HUES48 (cell line): ENCODE results near the gene TBX2.
"Not testable (repeated sequence)": the region's sequence is repeated elsewhere in the genome, so short reads cannot be mapped to it uniquely, and the experiment has no call there.

ENCODE experiments used
- H3K27ac ChIP-seq: one replicate; pipeline ENCODE4 v1.7.0; 2013; ENCODE audit warnings: low read depth, low read length, inconsistent platforms
- H3K27me3 ChIP-seq: 2 replicates; pipeline ENCODE4 v1.6.1; 2013; ENCODE audit warnings: mild to moderate bottlenecking, low read length; ENCODE audit not compliant: control insufficient read depth, insufficient read depth
- H3K36me3 ChIP-seq: 2 replicates; pipeline ENCODE4 v1.6.1; 2013; ENCODE audit warnings: low read length; ENCODE audit not compliant: control insufficient read depth, insufficient read depth
- H3K4me1 ChIP-seq: 2 replicates; pipeline ENCODE4 v1.6.1; 2013; ENCODE audit warnings: mild to moderate bottlenecking, low read length; ENCODE audit not compliant: control insufficient read depth, insufficient read depth
- H3K4me3 ChIP-seq: 2 replicates; pipeline ENCODE4 v1.5.1; 2013; ENCODE audit warnings: mild to moderate bottlenecking, low read depth, low read length
- H3K9ac ChIP-seq: 2 replicates; pipeline ENCODE4 v1.6.1; 2013; ENCODE audit warnings: mild to moderate bottlenecking, low read depth, low read length, moderate library complexity
- H3K9me3 ChIP-seq: 2 replicates; pipeline ENCODE4 v1.6.1; 2013; ENCODE audit warnings: low read length; ENCODE audit not compliant: control insufficient read depth, insufficient read depth

The TBX2 gene

GRCh38 chr17:61444075-61444474, 44.4 kb downstream of the TBX2 start:
- no peak overlapping the region for H3K9ac ChIP-seq
- no peaks in the 10 kb centered on the region for H3K9me3 ChIP-seq

GRCh38 chr17:61444831-61445230, 45.2 kb downstream of the TBX2 start:
- no peak overlapping the region for H3K9ac ChIP-seq

More at GRCh38 chr17:61444075-61444474, 44.4 kb downstream of the TBX2 start:
- Histone ChIP-seq H3K36me3 (no peaks in the 10 kb centered on the region), H3K27ac (no peak overlapping the region), H3K4me1 (0 out of 2 replicates have a peak, but pooled peaks cover 9% of the 10 kb centered on the region), H3K4me3 (no peak overlapping the region), H3K27me3 (peaks cover 35% of the 10 kb centered on the region)

GRCh38 chr17:61447358-61447757, 47.7 kb downstream of the TBX2 start:
- no peak overlapping the region for H3K27ac ChIP-seq
- H3K4me1 ChIP-seq, result 0 out of 2 replicates have a peak, but pooled peaks cover 9% of the 10 kb centered on the region
- H3K9me3 ChIP-seq, result no peaks in the 10 kb centered on the region
- H3K27me3 ChIP-seq, result peaks cover 68% of the 10 kb centered on the region
- H3K36me3 ChIP-seq, result no peaks in the 10 kb centered on the region
- H3K9ac ChIP-seq, result no peak overlapping the region
- no peak overlapping the region for H3K4me3 ChIP-seq

More at GRCh38 chr17:61444831-61445230, 45.2 kb downstream of the TBX2 start:
- Histone ChIP-seq H3K4me3 (no peak overlapping the region), H3K36me3 (no peaks in the 10 kb centered on the region), H3K27me3 (peaks cover 43% of the 10 kb centered on the region), H3K27ac (no peak overlapping the region), H3K9me3 (no peaks in the 10 kb centered on the region), H3K4me1 (0 out of 2 replicates have a peak, but pooled peaks cover 9% of the 10 kb centered on the region)

GRCh38 chr17:61448042-61448441, 48.4 kb downstream of the TBX2 start:
- H3K27me3 ChIP-seq, result peaks cover 75% of the 10 kb centered on the region
- H3K9ac ChIP-seq, result no peak overlapping the region

GRCh38 chr17:61449140-61449539, 49.5 kb downstream of the TBX2 start:
- H3K9ac ChIP-seq, H3K4me3 ChIP-seq, H3K36me3 ChIP-seq, H3K9me3 ChIP-seq, H3K4me1 ChIP-seq, H3K27ac ChIP-seq: not testable (repeated sequence)
- peaks cover 86% of the 10 kb centered on the region for H3K27me3 ChIP-seq

More at GRCh38 chr17:61448042-61448441, 48.4 kb downstream of the TBX2 start:
- Histone ChIP-seq H3K36me3 (no peaks in the 10 kb centered on the region), H3K4me3 (no peak overlapping the region), H3K9me3 (no peaks in the 10 kb centered on the region), H3K4me1 (0 out of 2 replicates have a peak, but pooled peaks cover 6% of the 10 kb centered on the region), H3K27ac (no peak overlapping the region)

GRCh38 chr17:61449707-61450640, 50.3 kb downstream of the TBX2 start:
- H3K4me1 ChIP-seq, result 0 out of 2 replicates have a peak, but pooled peaks cover 6% of the 10 kb centered on the region
- no peaks in the 10 kb centered on the region for H3K9me3 ChIP-seq
- no peaks in the 10 kb centered on the region for H3K36me3 ChIP-seq
- H3K27me3 ChIP-seq, result peaks cover 89% of the 10 kb centered on the region
- H3K4me3 ChIP-seq, result no peak overlapping the region
- H3K9ac ChIP-seq, result no peak overlapping the region
- H3K27ac ChIP-seq, result no peak overlapping the region

- Histone ChIP-seq H3K4me3 (peak overlapping the region; percentile 53), H3K36me3 (no peaks in the 10 kb centered on the region), H3K27me3 (peaks cover 98% of the 10 kb centered on the region), H3K4me1 (0 out of 2 replicates have a peak, but pooled peaks cover 6% of the 10 kb centered on the region), H3K27ac (no peak overlapping the region), H3K9me3 (no peaks in the 10 kb centered on the region), H3K9ac (no peak overlapping the region)
Observed at GRCh38 chr17:61450641-61451537, 51.2 kb downstream of the TBX2 start.

- Histone ChIP-seq H3K4me1 (0 out of 2 replicates have a peak, but pooled peaks cover 6% of the 10 kb centered on the region), H3K4me3 (peak overlapping the region; percentile 53), H3K27me3 (peaks cover 100% of the 10 kb centered on the region), H3K27ac (no peak overlapping the region), H3K9me3 (no peaks in the 10 kb centered on the region), H3K9ac (no peak overlapping the region), H3K36me3 (no peaks in the 10 kb centered on the region)
Observed at GRCh38 chr17:61451538-61452300, 52.1 kb downstream of the TBX2 start.

GRCh38 chr17:61452301-61453290, 53.0 kb downstream of the TBX2 start, which contains the start of gene TBX4:
TSS of gene TBX4 (plus strand) at chr17:61452422. CDS start at chr17:61456491, 4,069 bp downstream.
- H3K36me3 ChIP-seq, result no peaks in the 10 kb centered on the region
- peak within 1 kb of the TSS; percentile 53 for H3K4me3 ChIP-seq
- H3K9ac ChIP-seq, result no peak within 1 kb of the TSS
- H3K27ac ChIP-seq, result no peak within 1 kb of the TSS
- no peaks in the 10 kb centered on the region for H3K9me3 ChIP-seq
- H3K4me1 ChIP-seq, result peaks cover 6% of the 10 kb centered on the region; the same call in 1 of the 2 replicates
- H3K27me3 ChIP-seq, result peaks cover 100% of the 10 kb centered on the region
